Endothelial cell of umbilical vein (primary cell): Measurements from ENCODE around the gene SPON1. TPM values are rescaled to one million over a fixed set of nuclear protein-coding genes. Genes with fewer than 3 reads are reported as not detected.

ENCODE experiments used
- BruUV-seq: library from RNA; stranded (reverse); fragments of 400-500 nt; replicated peaks from 2 replicates; lab custom pipeline; 2021; lab: Mats Ljungman, UMichigan
- CTCF ChIA-PET: fragments of 300-600, 350-600 bp; sonication (Branson Sonifier 250); formaldehyde crosslinking; loops from one replicate; lab custom pipeline; 2021; ENCODE audit warnings: antibody characterized with exemption, inconsistent platforms; lab: Charles Lee
- POLR2A ChIA-PET: fragments of 300-600, 350-600 bp; sonication (Branson Sonifier 250); formaldehyde crosslinking; loops from one replicate; lab custom pipeline; 2021; ENCODE audit warnings: antibody characterized with exemption, inconsistent platforms; lab: Charles Lee
- DNase-seq: peaks from one replicate; pipeline ENCODE4 v3.0.0-alpha.2; 2011; ENCODE audit warnings: low read depth, low spot score
- FAIRE-seq: peaks from 2 replicates; lab custom pipeline; 2011; peaks lifted over from hg19 to GRCh38; lab: Jason Lieb, UNC
- H2AFZ ChIP-seq: 2 replicates; pipeline ENCODE4 v1.6.0; 2012; ENCODE audit warnings: low read depth, low read length, control low read depth, inconsistent platforms
- H3K27ac ChIP-seq: 2 replicates; pipeline ENCODE4 v1.5.1; 2011; ENCODE audit warnings: low read depth, mild to moderate bottlenecking, control low read depth, low read length, moderate library complexity; ENCODE audit not compliant: insufficient read depth
- H3K27me3 ChIP-seq, 2 experiments: 2 replicates each; pipeline versions ENCODE4 v1.6.0 to v1.6.1; 2011; ENCODE audit warnings: low read length in 2 of 2, mixed read lengths in 1 of 2; ENCODE audit not compliant: control insufficient read depth in 2 of 2, insufficient read depth in 2 of 2
- H3K36me3 ChIP-seq, 2 experiments: 2 replicates in 1 of 2; 3 replicates in 1 of 2; pipeline ENCODE4 v1.5.1; 2011; ENCODE audit warnings: low read length in 2 of 2, mild to moderate bottlenecking in 1 of 2, moderate library complexity in 1 of 2; ENCODE audit not compliant: control insufficient read depth in 2 of 2, insufficient read depth in 2 of 2; ENCODE audit errors: extremely low read depth in 1 of 2
- H3K4me1 ChIP-seq: 3 replicates; pipeline ENCODE4 v1.5.1; 2011; ENCODE audit warnings: mild to moderate bottlenecking, low read length; ENCODE audit not compliant: control insufficient read depth, insufficient read depth; ENCODE audit errors: extremely low read depth
- H3K4me2 ChIP-seq: 2 replicates; pipeline ENCODE4 v1.6.1; 2011; ENCODE audit warnings: low read length, control low read depth, mixed read lengths; ENCODE audit not compliant: insufficient read depth
- H3K4me3 ChIP-seq, 3 experiments: fragments of 200-600 bp in 1 of 3; sonication (generic), shearing (Covaris generic) in 1 of 3; replicated peaks in 1 of 3; 2 replicates each; pipeline ENCODE4 v1.5.1; 2011 to 2016; ENCODE audit warnings: control low read depth in 3 of 3, low read length in 3 of 3, mild to moderate bottlenecking in 2 of 3, inconsistent platforms in 1 of 3, low read depth in 1 of 3, moderate library complexity in 1 of 3; ENCODE audit not compliant: insufficient read depth in 1 of 3
- H3K79me2 ChIP-seq: 2 replicates; pipeline ENCODE4 v1.6.0; 2012; ENCODE audit warnings: low read length, inconsistent platforms; ENCODE audit not compliant: control insufficient read depth, insufficient read depth
- H3K9ac ChIP-seq: replicated peaks from 2 replicates; pipeline ENCODE3; 2011; ENCODE audit warnings: low read length, control low read depth; ENCODE audit not compliant: insufficient read depth; ENCODE audit errors: extremely low read depth
- H3K9me1 ChIP-seq: replicated peaks from 3 replicates; pipeline ENCODE4 v1.6.0; 2011; ENCODE audit warnings: mild to moderate bottlenecking, low read length; ENCODE audit not compliant: control insufficient read depth, insufficient read depth; ENCODE audit errors: extremely low read depth
- H3K9me3 ChIP-seq: replicated peaks from 2 replicates; pipeline ENCODE4 v1.5.1; 2012; ENCODE audit warnings: low read length, inconsistent platforms; ENCODE audit not compliant: control insufficient read depth, insufficient read depth
- H4K20me1 ChIP-seq: replicated peaks from 2 replicates; pipeline ENCODE3; 2011; ENCODE audit warnings: mild to moderate bottlenecking, low read length; ENCODE audit not compliant: control insufficient read depth, insufficient read depth; ENCODE audit errors: extremely low read depth
- CTCF ChIP-seq, 2 donors: IDR thresholded peaks; 1 replicate in 1 of 2; 2 replicates in 1 of 2; pipeline ENCODE4 v1.5.1; 2011; ENCODE audit warnings: low read length in 2 of 2, mild to moderate bottlenecking in 2 of 2, moderate library complexity in 2 of 2, control low read depth in 1 of 2, inconsistent platforms in 1 of 2, low read depth in 1 of 2; ENCODE audit not compliant: insufficient read depth in 1 of 2; ENCODE audit errors: extremely low read depth in 1 of 2
- EZH2 ChIP-seq: IDR thresholded peaks from 2 replicates; pipeline ENCODE4 v1.6.1; 2012; ENCODE audit warnings: borderline replicate concordance, low read depth, mild to moderate bottlenecking, moderate library complexity, low read length, inconsistent platforms; ENCODE audit not compliant: severe bottlenecking
- FOS ChIP-seq: IDR thresholded peaks from 2 replicates; pipeline ENCODE4 v1.6.1; 2011; ENCODE audit warnings: mild to moderate bottlenecking, low read length, moderate library complexity, borderline replicate concordance; ENCODE audit not compliant: insufficient read depth
- GATA2 ChIP-seq: IDR thresholded peaks from 2 replicates; pipeline ENCODE4 v1.7.0; 2011; ENCODE audit warnings: low read depth, mild to moderate bottlenecking, moderate library complexity, mixed read lengths, low read length; ENCODE audit not compliant: insufficient read length, insufficient read depth
- JUN ChIP-seq: IDR thresholded peaks from 2 replicates; pipeline ENCODE4 v1.6.1; 2011; ENCODE audit warnings: borderline replicate concordance, low read depth; ENCODE audit not compliant: insufficient read length, insufficient read depth
- MAX ChIP-seq: IDR thresholded peaks from 2 replicates; pipeline ENCODE4 v1.6.1; 2011; ENCODE audit not compliant: insufficient read depth, insufficient read length
- MYC ChIP-seq: IDR thresholded peaks from one replicate; pipeline ENCODE4 v1.6.1; 2011; ENCODE audit warnings: mild to moderate bottlenecking, low read depth, low read length
- POLR2A ChIP-seq: IDR thresholded peaks from 2 replicates; pipeline ENCODE4 v1.6.1; 2012; ENCODE audit warnings: low read depth, mild to moderate bottlenecking, control low read depth, low read length
- POLR2AphosphoS5 ChIP-seq: IDR thresholded peaks from 2 replicates; pipeline ENCODE4 v1.6.1; 2012; ENCODE audit warnings: low read depth, mild to moderate bottlenecking, control low read depth, low read length, moderate library complexity; ENCODE audit not compliant: insufficient read depth
- dilution Hi-C: fragments of 300-500 bp; cut with MboI; formaldehyde crosslinking; loops from one replicate; pipeline ENCODE4 v1.15.0; 2019; ENCODE audit warnings: low sequenced_read_pairs; ENCODE audit not compliant: extremely low pct_ligation_motif_present
- intact Hi-C: fragments of 100-400 bp; cut with micrococcal nuclease; formaldehyde crosslinking; loops from one replicate; pipeline ENCODE4 v1.10.0; 2022
- polyA plus RNA-seq, 4 experiments: library from polyadenylated mRNA; depleted of rRNA in 3 of 4; stranded (reverse) in 3 of 4; unstranded in 1 of 4; fragments of >200 nt; gene quantifications; 2 replicates each; pipeline versions ENCODE4 v1.2.1 to v1.2.3, GENCODE V29; 2011 to 2012; ENCODE audit warnings: missing spikeins in 1 of 4
- total RNA-seq: library from RNA; stranded (reverse); gene quantifications from 2 replicates; pipeline ENCODE4 v1.2.3, GENCODE V29; 2021

Gene SPON1
- total and polyA plus RNA-seq, 2 donors (not counting 3 experiments of a cell fraction or from before 2014, with no cell fraction given), result 0.31 TPM; not detected in 1

- H3K4me3 ChIP-seq, result no peak overlapping the region
- CTCF ChIA-PET, result interaction anchor here (1.2 to 1.8 kb wide), 3 partner anchors 8 to 180 kb away, joined by 3 to 8 read pairs (median 4); no protein-coding TSS in a partner anchor
- no peak for FAIRE-seq
- dilution Hi-C loops (no loop called here), intact Hi-C loops (loop anchor here (10.0 kb wide), 1 partner anchor 467 kb away; no protein-coding TSS in a partner anchor)
- no peak for DNase-seq
- POLR2A ChIA-PET, result no interaction called here
- H2AFZ ChIP-seq, result no peak overlapping the region
- H3K9me1 ChIP-seq, result no peaks in the 10 kb centered on the region
- H3K4me1 ChIP-seq, result no peaks in the 10 kb centered on the region
- H3K27me3 ChIP-seq, result peaks cover 33 to 61% of the 10 kb centered on the region in 2 experiments
- H3K9ac ChIP-seq, result no peak overlapping the region
- H3K9me3 ChIP-seq, result no peaks in the 10 kb centered on the region
- no peak overlapping the region for H3K4me2 ChIP-seq
- no peak overlapping the region for H3K27ac ChIP-seq
- BruUV-seq, result no TSS peak
- H4K20me1 ChIP-seq, result no peaks in the 10 kb centered on the region
- TF ChIP-seq CTCF (IDR thresholded peaks at IDR 0.05; ENCODE audit: extremely low read depth in 1 of 2, insufficient read depth in 1 of 2, low read depth in 1 of 2, low read length in 2 of 2) (no peak), POLR2AphosphoS5 (no peak), POLR2A (no peak), JUN (no peak), MAX (no peak), MYC (no peak), EZH2 (no peak), FOS (no peak), GATA2 (no peak)
- H3K36me3 ChIP-seq, result no peaks in the 10 kb centered on the region
- H3K79me2 ChIP-seq, result no peaks in the 10 kb centered on the region
These were observed 10.3 kb upstream of the SPON1 start for GRCh38 chr11:13952221-13952620.
